Glutamatergic neuron (in vitro differentiated cells): ENCODE measurements around the gene EFNA5. TPM values are rescaled to one million over a fixed set of nuclear protein-coding genes. Genes with fewer than 3 reads are reported as not detected.

Source experiments
- DNase-seq: peaks from one replicate; pipeline ENCODE4 v3.0.0; 2022
- H3K27ac Mint-ChIP-seq: one replicate; pipeline ENCODE4 v1.8.0; 2020; ENCODE audit warnings: mild to moderate bottlenecking, mixed read lengths, inconsistent platforms; ENCODE audit not compliant: unreplicated experiment
- H3K27me3 Mint-ChIP-seq: one replicate; pipeline ENCODE4 v1.8.0; 2020; ENCODE audit warnings: mild to moderate bottlenecking, moderate library complexity, mixed read lengths, inconsistent platforms; ENCODE audit not compliant: unreplicated experiment
- H3K36me3 Mint-ChIP-seq: one replicate; pipeline ENCODE4 v1.8.0; 2020; ENCODE audit warnings: mild to moderate bottlenecking, mixed read lengths, inconsistent platforms; ENCODE audit not compliant: unreplicated experiment
- H3K4me1 Mint-ChIP-seq: one replicate; pipeline ENCODE4 v1.8.0; 2020; ENCODE audit warnings: mild to moderate bottlenecking, low read depth, mixed read lengths, inconsistent platforms; ENCODE audit not compliant: unreplicated experiment
- H3K4me3 Mint-ChIP-seq: one replicate; pipeline ENCODE4 v1.8.0; 2020; ENCODE audit warnings: mild to moderate bottlenecking, mixed read lengths, inconsistent platforms; ENCODE audit not compliant: unreplicated experiment
- H3K9me3 Mint-ChIP-seq: one replicate; pipeline ENCODE4 v1.8.0; 2020; ENCODE audit warnings: mild to moderate bottlenecking, moderate library complexity, mixed read lengths, inconsistent platforms; ENCODE audit not compliant: unreplicated experiment
- total RNA-seq: library from RNA; stranded (reverse); fragmentation: NEBNext Ultra II Directional; extraction: Animal tissue kit (Norgen Biotek cat#: 25700); gene quantifications from one replicate; pipeline ENCODE4 v1.2.1, GENCODE V29; 2021; ENCODE audit not compliant: unreplicated experiment
- TF ChIP-seq, protein P1 (sequence below): fragments of 200-600 bp; sonication (generic); IDR thresholded peaks from one replicate; pipeline ENCODE4 v1.5.0; 2021; ENCODE audit not compliant: partially characterized antibody, unreplicated experiment

The EFNA5 gene
- total RNA-seq, 1 donor from 2014 or later, result 158 TPM

DNA sequence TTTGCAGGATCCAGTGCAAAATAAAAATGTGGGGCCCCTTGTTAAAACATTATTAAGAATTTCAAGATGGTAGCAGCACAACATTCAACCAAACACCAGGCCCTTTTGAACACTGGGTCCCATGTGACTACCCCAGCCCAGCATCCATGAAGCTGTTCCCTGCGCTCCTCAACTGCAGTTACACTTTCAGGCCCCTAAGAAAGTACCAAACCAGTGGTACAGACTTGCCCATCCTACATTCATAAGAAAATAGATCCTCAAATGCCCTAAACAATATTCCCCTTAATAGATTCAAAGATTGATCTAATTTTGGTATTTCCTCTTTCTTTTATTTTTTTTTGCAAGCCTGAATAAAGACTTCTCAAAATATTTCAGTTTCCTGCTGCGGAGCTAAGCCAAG lies 201.7 kb downstream of the EFNA5 start:
- Mint-ChIP-seq H3K9me3 (peaks cover 3% of the 10 kb centered on the region), H3K27ac (peak overlapping the region; percentile 49), H3K27me3 (peaks cover 2% of the 10 kb centered on the region), H3K4me1 (peaks cover 56% of the 10 kb centered on the region), H3K4me3 (no peak overlapping the region), H3K36me3 (no peaks in the 10 kb centered on the region)
- no peak for DNase-seq
- TF ChIP-seq, protein P1, sequence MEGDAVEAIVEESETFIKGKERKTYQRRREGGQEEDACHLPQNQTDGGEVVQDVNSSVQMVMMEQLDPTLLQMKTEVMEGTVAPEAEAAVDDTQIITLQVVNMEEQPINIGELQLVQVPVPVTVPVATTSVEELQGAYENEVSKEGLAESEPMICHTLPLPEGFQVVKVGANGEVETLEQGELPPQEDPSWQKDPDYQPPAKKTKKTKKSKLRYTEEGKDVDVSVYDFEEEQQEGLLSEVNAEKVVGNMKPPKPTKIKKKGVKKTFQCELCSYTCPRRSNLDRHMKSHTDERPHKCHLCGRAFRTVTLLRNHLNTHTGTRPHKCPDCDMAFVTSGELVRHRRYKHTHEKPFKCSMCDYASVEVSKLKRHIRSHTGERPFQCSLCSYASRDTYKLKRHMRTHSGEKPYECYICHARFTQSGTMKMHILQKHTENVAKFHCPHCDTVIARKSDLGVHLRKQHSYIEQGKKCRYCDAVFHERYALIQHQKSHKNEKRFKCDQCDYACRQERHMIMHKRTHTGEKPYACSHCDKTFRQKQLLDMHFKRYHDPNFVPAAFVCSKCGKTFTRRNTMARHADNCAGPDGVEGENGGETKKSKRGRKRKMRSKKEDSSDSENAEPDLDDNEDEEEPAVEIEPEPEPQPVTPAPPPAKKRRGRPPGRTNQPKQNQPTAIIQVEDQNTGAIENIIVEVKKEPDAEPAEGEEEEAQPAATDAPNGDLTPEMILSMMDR, result peak; percentile 18

DNA sequence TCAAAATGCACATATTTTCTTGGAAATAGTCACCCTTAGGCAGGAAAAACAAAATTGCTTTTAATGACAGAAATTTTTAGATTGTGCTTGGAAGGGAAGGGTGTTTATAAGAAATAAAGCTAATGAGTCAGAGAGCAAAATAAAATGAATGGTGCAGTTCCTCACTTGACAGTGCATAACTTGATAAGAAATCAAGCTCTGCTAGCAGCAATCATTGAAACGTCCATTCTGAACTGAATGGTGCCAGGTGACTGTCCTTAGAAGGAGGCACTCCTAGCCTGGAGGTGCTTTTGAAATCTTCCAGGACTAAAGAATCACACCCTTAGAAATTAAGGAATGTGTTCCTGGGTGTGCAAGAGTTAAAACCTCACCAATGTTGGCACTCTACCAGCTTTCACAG lies 202.5 kb downstream of the EFNA5 start:
- Mint-ChIP-seq H3K27me3 (peaks cover 2% of the 10 kb centered on the region), H3K36me3 (no peaks in the 10 kb centered on the region), H3K4me3 (no peak overlapping the region), H3K9me3 (peaks cover 5% of the 10 kb centered on the region), H3K4me1 (peaks cover 59% of the 10 kb centered on the region), H3K27ac (no peak overlapping the region)
- TF ChIP-seq, protein P1, result no peak
- DNase-seq, result no peak

DNA sequence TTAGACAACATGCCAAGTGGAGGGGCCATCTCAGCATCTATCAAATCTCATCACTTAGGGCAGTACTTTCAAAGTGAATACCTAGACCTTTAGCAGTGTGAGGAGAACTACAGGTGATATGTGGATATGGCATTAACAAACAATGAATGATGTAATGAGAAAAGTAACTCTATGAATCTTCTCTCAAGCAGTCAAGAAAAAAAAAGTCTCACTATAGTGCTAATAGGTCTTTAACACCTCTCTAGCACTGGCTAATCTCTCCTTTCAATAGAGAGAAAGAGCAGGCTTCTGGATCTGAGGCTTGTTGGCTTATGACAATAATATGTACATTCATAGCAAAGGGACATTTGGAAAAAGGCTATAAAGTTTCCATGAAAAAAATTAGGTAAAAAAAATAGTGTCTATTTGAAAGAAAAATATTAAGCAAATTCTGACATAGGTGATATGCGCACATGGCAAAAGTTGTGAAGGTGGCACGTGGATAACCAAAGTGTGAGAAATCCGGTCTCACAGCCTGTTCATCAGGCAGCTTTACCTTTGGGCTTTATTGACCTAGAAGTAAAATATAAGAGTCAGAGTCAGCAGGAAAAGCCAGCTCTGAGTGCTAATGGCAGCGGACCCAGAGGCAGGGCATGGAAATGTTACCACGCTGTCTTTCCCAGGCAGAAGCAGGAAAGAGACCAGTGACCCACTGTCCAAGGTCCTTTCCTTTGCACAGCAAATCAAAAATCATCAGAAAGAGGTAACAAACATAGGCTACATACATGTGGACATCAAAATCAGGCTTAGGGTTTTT lies 203.4 kb downstream of the EFNA5 start:
- DNase-seq, result no peak
- Mint-ChIP-seq H3K27ac (no peak overlapping the region), H3K36me3 (no peaks in the 10 kb centered on the region), H3K4me3 (no peak overlapping the region), H3K4me1 (peaks cover 54% of the 10 kb centered on the region), H3K27me3 (no peaks in the 10 kb centered on the region), H3K9me3 (peaks cover 3% of the 10 kb centered on the region)
- TF ChIP-seq, protein P1, result no peak

DNA sequence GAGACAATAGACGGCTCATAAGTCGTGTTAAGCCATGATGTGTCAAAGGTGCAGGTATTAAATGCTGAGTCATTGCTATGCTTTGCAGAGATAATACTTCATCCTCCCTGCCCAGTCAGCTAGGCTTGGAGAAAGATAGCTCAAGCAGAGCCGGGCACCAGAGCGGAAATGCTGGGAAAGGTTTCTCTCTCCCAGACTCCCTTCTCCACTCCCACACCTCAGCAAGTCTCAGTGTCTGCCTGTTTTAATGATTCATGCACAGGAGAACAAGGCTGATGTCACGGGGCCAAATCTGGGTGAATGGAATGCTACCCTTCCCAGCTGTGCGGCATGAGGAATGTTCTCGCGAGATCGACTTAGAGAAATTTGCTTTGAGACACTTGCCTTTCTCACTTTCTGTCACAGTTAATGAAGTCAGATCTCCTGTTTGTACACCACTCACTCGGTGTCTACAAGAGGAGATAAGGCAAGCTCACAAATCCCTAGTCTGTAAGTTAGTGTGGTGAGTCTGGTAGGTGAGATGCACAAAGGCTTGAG lies 204.4 kb downstream of the EFNA5 start:
- Mint-ChIP-seq H3K27ac (peak overlapping the region; percentile 14), H3K9me3 (peaks cover 2% of the 10 kb centered on the region), H3K27me3 (no peaks in the 10 kb centered on the region), H3K36me3 (no peaks in the 10 kb centered on the region), H3K4me1 (peaks cover 58% of the 10 kb centered on the region), H3K4me3 (peak overlapping the region; percentile 3)
- DNase-seq, result no peak
- TF ChIP-seq, protein P1, result no peak

DNA sequence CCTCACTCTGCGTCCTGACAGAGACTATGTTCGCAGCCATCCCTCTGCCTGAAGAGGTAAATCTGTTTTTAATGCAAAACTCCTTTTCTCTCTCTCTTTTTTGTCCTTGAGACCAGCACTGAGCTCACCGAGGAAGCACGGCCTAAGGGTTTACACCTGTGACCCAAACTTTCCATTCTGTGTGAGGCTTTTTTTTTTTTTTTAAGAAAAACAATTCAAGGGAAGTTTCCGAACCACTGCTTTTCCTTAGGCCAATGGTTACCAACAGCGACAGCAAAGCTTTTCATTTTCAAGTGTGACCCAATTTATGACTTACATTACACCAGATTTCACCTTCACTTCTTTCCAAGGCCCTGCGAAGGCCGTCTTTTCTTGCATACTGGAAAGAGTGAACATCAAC lies 205.9 kb downstream of the EFNA5 start:
- Mint-ChIP-seq H3K9me3 (peaks cover 7% of the 10 kb centered on the region), H3K4me3 (no peak overlapping the region), H3K27ac (no peak overlapping the region), H3K27me3 (no peaks in the 10 kb centered on the region), H3K4me1 (peaks cover 68% of the 10 kb centered on the region), H3K36me3 (no peaks in the 10 kb centered on the region)
- no peak for DNase-seq
- TF ChIP-seq, protein P1, result no peak
